ENCODE results near the gene IFNGR1.

IFNGR1 gene

GRCh38 chr6:137176729-137177128, 42.5 kb downstream of the IFNGR1 start:
- DNase-seq (ENCODE audit: low spot score) = no peak

DNA sequence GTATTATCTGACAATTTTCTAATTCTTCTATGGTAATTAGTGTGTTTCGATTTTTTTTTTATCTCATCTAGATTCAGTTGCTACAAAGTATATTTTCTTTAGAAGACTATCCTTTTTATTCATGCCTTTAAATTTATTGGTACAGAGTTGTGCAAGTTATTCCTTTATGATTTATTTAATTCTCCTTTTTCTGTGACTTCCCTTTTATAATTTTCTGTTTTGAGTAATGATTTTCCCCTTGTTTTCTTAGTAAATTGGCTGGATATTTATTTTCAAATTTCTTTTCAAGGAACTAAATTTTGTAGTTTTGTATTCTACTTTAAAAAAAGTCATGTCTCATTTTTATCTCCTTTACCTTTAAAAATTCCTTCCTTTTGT, 43.3 kb downstream of the IFNGR1 start:
- no peak for DNase-seq (ENCODE audit: low spot score)

DNA sequence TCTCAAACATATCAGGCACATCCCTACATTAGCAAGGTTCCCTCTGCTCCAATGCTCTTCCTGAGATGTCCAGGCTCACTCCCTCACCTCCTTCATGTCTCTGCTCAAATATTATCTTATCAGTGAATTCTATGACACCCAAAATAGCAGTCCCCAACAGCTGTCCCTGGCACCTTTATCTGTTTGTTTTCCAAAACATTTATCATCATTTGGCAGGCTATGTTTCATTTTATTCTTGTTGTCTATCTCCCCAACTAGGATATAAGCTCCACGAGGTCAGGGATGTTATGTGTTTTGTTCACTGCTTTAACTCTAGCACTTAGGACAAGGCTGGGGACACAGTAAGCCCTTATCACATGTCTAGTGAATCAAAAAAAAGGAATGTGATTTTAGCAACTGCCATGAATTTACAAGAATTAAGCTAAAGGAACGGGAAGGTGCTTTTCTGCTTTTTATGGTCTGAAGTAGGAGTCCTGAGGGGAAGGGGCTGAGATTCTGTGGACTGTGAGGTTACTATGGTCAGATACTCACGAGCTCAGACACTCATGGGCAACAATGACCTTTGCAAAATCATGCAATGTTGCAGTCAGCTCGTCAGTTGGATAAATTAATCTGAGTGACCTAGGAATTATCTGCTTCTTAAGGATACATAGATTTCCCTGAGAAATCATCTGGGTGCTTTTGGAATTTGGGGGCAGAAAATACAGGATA, 43.9 kb downstream of the IFNGR1 start:
- DNase-seq (ENCODE audit: low spot score) = no peak

DNA sequence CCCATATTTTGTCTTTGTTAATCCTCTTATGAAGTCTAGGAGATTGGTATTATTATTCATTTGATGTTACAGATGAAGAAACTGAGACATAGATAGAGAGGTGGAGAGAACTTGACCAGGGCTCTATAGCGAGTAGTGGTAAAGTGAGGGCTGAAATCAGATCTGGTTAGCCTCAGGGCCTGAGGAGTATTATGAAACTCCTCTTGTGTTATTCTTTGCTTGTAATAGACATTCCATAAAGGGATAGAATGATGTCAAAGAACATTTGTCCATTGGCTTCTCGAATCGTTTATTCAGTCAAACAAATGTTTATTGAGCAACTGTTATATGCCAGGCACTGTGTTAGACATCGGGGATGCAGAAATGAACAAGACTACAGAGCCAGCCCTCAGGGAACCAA, 45.7 kb downstream of the IFNGR1 start, which contains the start of gene IL22RA2:
IL22RA2 (minus strand) TSS at position 144 of the 400 bp plus-strand sequence. CDS start 11,895 bp downstream, outside the sequence.
- DNase-seq (ENCODE audit: low spot score) = no peak

- DNase-seq (ENCODE audit: low spot score) = no peak
Observed at GRCh38 chr6:137172734-137173431, 46.3 kb downstream of the IFNGR1 start.

- no peak for DNase-seq (ENCODE audit: low spot score)
Observed at GRCh38 chr6:137171824-137172733, 47.1 kb downstream of the IFNGR1 start.

GRCh38 chr6:137171053-137171374, 48.2 kb downstream of the IFNGR1 start:
- no peak for DNase-seq (ENCODE audit: low spot score)

DNA sequence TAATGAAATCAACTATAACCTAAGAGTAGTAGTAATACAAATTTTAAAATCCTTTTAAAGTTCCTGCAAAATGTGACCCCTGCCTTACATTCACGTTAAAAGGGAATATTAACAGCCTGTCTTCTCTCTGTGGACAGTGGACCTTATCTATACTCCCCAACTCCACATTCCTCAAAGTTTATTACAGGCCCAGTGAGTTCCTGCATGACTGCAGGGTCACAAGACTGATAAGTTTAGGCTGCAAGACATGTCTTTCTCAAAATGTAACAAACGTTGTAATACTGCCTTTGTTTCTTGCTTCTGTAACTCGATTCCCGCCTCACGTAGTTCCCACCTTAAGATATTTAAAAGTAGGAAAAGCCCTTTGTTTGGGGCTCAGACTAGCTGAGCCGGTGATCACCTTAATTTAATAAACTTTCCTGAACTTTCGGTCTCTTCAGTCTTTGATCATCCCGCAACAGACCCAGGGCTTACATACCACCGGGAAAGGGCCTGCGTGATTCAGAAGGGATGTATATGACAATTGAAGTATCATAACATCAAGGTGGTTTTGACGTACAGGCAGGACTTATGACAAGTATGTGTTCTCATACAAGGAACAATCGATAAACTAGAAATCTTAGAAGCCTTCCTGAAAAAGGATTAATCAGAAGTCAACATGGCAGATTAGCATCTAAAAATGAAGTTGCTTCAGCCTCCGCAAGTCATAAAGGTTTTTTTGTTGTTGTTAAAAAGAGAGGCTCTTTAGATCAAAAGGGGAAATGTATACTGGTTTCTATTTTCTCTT, 48.7 kb downstream of the IFNGR1 start:
- DNase-seq (ENCODE audit: low spot score) = no peak

DNA sequence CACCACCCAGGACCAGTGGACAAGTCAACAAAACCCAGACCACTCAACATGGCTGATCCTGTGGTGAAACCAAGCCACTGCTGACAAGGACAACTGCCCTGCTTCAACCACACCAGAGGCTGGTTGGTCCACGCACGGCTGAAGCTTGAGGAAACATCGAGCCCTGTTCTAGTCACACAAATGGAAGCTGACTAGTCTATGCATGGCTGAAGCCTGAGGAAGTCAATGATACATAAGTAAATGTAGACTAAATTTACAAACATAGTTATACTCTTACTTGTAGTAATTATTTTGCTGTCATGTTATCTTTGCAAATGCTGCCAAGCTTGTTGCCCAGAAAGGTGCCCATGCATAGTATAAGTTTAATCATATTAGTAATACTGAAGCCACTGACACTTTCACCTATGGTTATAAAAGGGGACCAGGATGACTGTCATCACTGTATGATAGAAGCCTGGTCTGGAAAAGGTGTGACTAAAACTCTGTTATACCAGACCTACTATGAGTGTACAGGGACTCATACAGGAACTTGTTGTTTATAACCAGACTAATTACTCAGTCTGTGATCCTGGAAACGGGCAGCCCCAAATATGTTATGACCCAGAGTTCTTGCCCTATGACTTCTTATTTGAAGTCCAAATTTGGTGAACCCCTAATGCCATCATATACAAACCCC, 51.3 kb downstream of the IFNGR1 start:
- no peak for DNase-seq (ENCODE audit: low spot score)

- DNase-seq (ENCODE audit: low spot score) = no peak
Observed at GRCh38 chr6:137166247-137167098, 52.7 kb downstream of the IFNGR1 start.

GRCh38 chr6:137165375-137166246, 53.6 kb downstream of the IFNGR1 start:
- peak; percentile 53 for DNase-seq (ENCODE audit: low spot score)

DNA sequence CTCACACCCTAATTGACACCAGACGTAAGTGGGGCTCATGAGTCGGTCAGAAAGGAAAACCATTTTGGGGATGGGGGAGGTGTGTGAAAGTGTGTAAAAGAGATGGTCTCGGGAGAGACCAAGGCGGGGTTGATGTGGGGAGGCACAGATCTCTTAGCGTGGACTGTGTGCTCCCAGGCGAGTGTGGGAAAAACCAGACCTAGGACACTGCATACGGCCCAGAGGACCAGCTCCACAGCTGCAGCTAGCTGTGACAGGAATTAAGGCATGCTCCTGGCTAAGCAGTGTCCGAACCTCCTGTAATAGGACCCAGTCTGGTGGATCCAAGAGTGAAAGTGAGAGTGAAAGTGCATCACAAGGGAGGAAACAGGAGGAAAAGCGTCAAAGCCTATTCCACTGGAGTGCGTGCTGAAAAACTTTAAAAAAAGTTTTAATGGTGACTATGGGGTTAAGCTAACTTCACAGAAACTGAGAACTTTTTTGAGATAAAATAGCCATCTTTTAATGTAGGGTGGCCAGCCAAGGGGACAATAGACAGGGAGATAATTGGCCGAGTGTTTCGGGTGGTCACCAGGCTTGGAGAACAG, 55.4 kb downstream of the IFNGR1 start:
- DNase-seq (ENCODE audit: low spot score) = no peak

GRCh38 chr6:137162692-137163306, 56.4 kb downstream of the IFNGR1 start:
- DNase-seq (ENCODE audit: low spot score) = no peak

DNA sequence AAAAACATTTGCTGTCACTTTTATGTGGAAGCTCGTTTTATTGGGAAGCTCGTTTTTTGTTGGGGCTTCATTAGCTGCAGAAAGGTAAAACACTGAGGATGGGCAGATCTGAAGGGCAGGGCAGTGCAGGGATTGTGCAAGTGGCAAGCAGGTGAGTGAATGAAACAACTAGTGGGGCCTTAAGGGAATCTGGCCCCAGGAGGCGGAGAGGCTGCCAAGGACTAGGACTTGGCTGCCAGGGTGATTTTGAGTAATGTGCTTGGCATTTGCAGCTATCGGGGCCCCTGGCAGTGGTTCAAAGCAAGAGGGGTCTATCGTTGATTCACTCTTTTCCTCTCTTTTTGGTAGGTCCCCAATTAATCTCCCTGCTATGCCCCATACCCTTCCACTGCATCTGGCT, 57.2 kb downstream of the IFNGR1 start:
- DNase-seq (ENCODE audit: low spot score) = no peak

- DNase-seq (ENCODE audit: low spot score) = no peak
Observed at GRCh38 chr6:137160763-137161162, 58.4 kb downstream of the IFNGR1 start.

DNA sequence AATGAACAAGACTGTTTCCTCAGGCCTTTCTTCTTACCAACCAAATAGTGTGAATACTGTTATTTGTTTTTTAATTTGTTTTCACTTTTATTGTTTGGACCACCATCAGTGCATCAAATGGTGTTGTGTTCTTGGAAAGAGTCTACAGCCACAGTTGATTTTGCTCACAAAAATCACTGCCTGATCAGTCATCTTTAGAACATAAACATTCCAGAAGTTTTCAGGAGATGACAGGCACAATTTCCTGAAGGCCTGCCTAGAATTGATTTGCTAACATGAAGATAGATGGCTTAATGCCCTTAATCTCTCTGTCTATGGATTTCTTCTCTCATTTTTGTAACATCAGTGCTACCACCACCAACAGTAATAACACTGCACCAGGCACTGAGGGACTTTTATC, 59.3 kb downstream of the IFNGR1 start:
- DNase-seq (ENCODE audit: low spot score) = no peak

- DNase-seq (ENCODE audit: low spot score) = no peak
Observed at GRCh38 chr6:137157601-137158000, 61.6 kb downstream of the IFNGR1 start.

- no peak for DNase-seq (ENCODE audit: low spot score)
Observed at GRCh38 chr6:137156650-137157049, 62.5 kb downstream of the IFNGR1 start.

Measured in SK-N-DZ (cell line).